Measurements from ENCODE around the gene FARP1.

FARP1 gene

DNA sequence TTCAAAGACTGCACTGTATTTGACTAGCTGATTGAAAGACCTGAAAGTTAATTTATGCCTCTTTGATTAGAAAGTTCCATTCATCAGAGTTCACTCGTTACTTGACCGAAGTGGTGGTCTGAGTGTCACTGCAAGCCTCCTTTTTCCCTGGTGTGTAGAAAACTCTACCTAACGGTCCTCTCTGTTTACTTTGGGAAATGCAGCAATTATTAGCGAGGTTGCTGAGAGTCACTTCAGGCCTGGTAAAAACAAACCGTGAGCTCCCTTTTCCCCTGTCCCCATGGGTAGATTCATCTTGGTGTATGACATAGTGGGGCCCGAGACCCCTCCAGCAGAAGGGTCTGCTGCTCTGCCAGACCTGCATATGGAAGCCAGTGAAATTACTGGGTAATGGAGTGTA is 161.0 kb downstream of the FARP1 start:
- no peaks in the 10 kb centered on the region for H3K27me3 ChIP-seq (replicated peaks in 2 of 5; ENCODE audit: control insufficient read depth in 4 of 5, insufficient read depth in 5 of 5, low read length in 4 of 5)
- no peaks in the 10 kb centered on the region for H3K4me1 ChIP-seq (ENCODE audit: control extremely low read depth in 1 of 4, control insufficient read depth in 4 of 4, insufficient read depth in 4 of 4, low read length in 3 of 4)
- no peaks in the 10 kb centered on the region for H3K36me3 ChIP-seq (ENCODE audit: control insufficient read depth in 4 of 4, insufficient read depth in 4 of 4, low read length in 3 of 4)
- WGBS (ENCODE audit: insufficient coverage), result 91% methylated on average over 2 of the region's 6 CpGs
- H3K27ac ChIP-seq (ENCODE audit: insufficient read depth in 1 of 2, low read depth in 1 of 2, low read length in 2 of 2, poor library complexity in 1 of 2, severe bottlenecking in 2 of 2), result no peak overlapping the region
- ChIA-PET POLR2A (no interaction called here), CTCF (no interaction called here)
- DNase-seq, result no peak
- no peaks in the 10 kb centered on the region for H3K9me3 ChIP-seq (ENCODE audit: control extremely low read depth in 1 of 5, control insufficient read depth in 4 of 5, insufficient read depth in 2 of 5, low read depth in 1 of 5, low read length in 4 of 5)
- H3K4me3 ChIP-seq (ENCODE audit: control insufficient read depth in 1 of 7, extremely low read depth in 1 of 7, insufficient read depth in 4 of 7, low read depth in 2 of 7, low read length in 6 of 7), result no peak overlapping the region

DNA sequence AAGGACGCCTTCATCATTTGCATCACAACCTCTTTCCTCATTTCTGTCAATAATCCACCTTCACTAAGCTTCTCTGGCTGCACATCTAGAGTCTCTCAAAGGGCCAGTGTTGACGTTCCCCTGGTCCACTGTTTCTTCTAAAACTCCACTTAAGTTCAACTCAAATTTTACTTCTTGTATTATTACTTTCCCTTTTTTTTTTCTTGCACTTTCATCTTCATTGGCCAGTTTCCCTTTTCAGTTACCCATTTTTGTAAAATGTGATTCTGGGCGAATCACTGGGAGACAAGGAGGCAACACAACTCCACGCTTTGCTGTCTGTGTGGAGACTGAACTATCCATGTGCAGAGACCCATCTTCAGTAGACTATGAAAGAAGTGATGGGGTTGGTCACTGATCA is 162.8 kb downstream of the FARP1 start:
- 93% methylated on average over 4 of the region's 4 CpGs for WGBS (ENCODE audit: insufficient coverage)
- no peaks in the 10 kb centered on the region for H3K9me3 ChIP-seq (ENCODE audit: control extremely low read depth in 1 of 5, control insufficient read depth in 4 of 5, insufficient read depth in 2 of 5, low read depth in 1 of 5, low read length in 4 of 5)
- no peaks in the 10 kb centered on the region for H3K4me1 ChIP-seq (ENCODE audit: control extremely low read depth in 1 of 4, control insufficient read depth in 4 of 4, insufficient read depth in 4 of 4, low read length in 3 of 4)
- no peaks in the 10 kb centered on the region for H3K36me3 ChIP-seq (ENCODE audit: control insufficient read depth in 4 of 4, insufficient read depth in 4 of 4, low read length in 3 of 4)
- no peak overlapping the region for H3K4me3 ChIP-seq (ENCODE audit: control insufficient read depth in 1 of 7, extremely low read depth in 1 of 7, insufficient read depth in 4 of 7, low read depth in 2 of 7, low read length in 6 of 7)
- CTCF ChIA-PET, result no interaction called here
- no peak overlapping the region for H3K27ac ChIP-seq (ENCODE audit: insufficient read depth in 1 of 2, low read depth in 1 of 2, low read length in 2 of 2, poor library complexity in 1 of 2, severe bottlenecking in 2 of 2)
- no peak for DNase-seq
- H3K27me3 ChIP-seq (replicated peaks in 2 of 5; ENCODE audit: control insufficient read depth in 4 of 5, insufficient read depth in 5 of 5, low read length in 4 of 5), result peaks cover 0 to 2% (median 0%) of the 10 kb centered on the region in 5 experiments
- POLR2A ChIA-PET, result no interaction called here

DNA sequence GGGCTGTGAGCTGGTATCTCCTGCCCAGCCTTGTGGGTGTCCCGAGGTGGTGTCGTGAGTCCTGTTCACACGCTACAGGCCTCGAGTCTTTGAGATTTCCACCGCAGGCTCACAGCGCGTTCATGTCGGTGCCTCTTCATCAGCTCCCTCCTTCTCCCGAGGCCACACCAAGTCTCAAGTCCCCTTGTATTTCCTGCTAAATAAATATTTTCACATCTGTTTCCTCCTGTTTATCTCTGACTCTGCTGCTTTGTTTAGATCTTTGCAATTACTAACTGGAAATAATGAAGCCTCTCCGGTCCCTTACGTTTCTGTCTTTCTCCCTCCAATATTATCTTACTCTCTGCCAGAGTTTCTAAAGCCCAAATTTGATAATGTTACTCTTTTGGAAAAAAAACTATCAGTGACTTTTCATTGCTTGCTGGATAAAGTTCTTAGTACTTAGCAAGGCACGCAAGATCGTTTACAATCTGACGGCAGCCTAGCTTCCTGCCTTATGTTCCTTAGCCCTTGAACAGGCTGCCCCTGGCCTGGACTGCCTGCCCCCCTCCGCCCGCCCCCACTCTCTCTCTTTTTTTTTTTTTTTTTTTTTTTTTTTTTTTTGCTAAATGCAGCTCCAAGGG is 164.7 kb downstream of the FARP1 start:
- POLR2A ChIA-PET, result no interaction called here
- DNase-seq, result no peak
- Histone ChIP-seq H3K27ac (ENCODE audit: insufficient read depth in 1 of 2, low read depth in 1 of 2, low read length in 2 of 2, poor library complexity in 1 of 2, severe bottlenecking in 2 of 2) (no peak overlapping the region), H3K4me3 (ENCODE audit: control insufficient read depth in 1 of 7, extremely low read depth in 1 of 7, insufficient read depth in 4 of 7, low read depth in 2 of 7, low read length in 6 of 7) (no peak overlapping the region), H3K27me3 (replicated peaks in 2 of 5; ENCODE audit: control insufficient read depth in 4 of 5, insufficient read depth in 5 of 5, low read length in 4 of 5) (peaks cover 0 to 2% (median 0%) of the 10 kb centered on the region in 5 experiments), H3K36me3 (ENCODE audit: control insufficient read depth in 4 of 4, insufficient read depth in 4 of 4, low read length in 3 of 4) (no peaks in the 10 kb centered on the region), H3K4me1 (ENCODE audit: control extremely low read depth in 1 of 4, control insufficient read depth in 4 of 4, insufficient read depth in 4 of 4, low read length in 3 of 4) (no peaks in the 10 kb centered on the region), H3K9me3 (ENCODE audit: control extremely low read depth in 1 of 5, control insufficient read depth in 4 of 5, insufficient read depth in 2 of 5, low read depth in 1 of 5, low read length in 4 of 5) (no peaks in the 10 kb centered on the region)
- CTCF ChIA-PET, result no interaction called here
- WGBS (ENCODE audit: insufficient coverage), result 68% methylated on average over 16 of the region's 16 CpGs

- CTCF ChIA-PET, result interaction anchor here (0.6 kb wide), 1 partner anchor 263 kb away, joined by 3 read pairs; no protein-coding TSS in a partner anchor
- Histone ChIP-seq H3K27me3 (replicated peaks in 2 of 5; ENCODE audit: control insufficient read depth in 4 of 5, insufficient read depth in 5 of 5, low read length in 4 of 5) (peaks cover 0 to 2% (median 0%) of the 10 kb centered on the region in 5 experiments), H3K9me3 (ENCODE audit: control extremely low read depth in 1 of 5, control insufficient read depth in 4 of 5, insufficient read depth in 2 of 5, low read depth in 1 of 5, low read length in 4 of 5) (no peaks in the 10 kb centered on the region), H3K36me3 (ENCODE audit: control insufficient read depth in 4 of 4, insufficient read depth in 4 of 4, low read length in 3 of 4) (no peaks in the 10 kb centered on the region), H3K27ac (ENCODE audit: insufficient read depth in 1 of 2, low read depth in 1 of 2, low read length in 2 of 2, poor library complexity in 1 of 2, severe bottlenecking in 2 of 2) (no peak overlapping the region), H3K4me1 (ENCODE audit: control extremely low read depth in 1 of 4, control insufficient read depth in 4 of 4, insufficient read depth in 4 of 4, low read length in 3 of 4) (no peaks in the 10 kb centered on the region), H3K4me3 (ENCODE audit: control insufficient read depth in 1 of 7, extremely low read depth in 1 of 7, insufficient read depth in 4 of 7, low read depth in 2 of 7, low read length in 6 of 7) (no peak overlapping the region)
- POLR2A ChIA-PET, result no interaction called here
- DNase-seq, result no peak
- 91% methylated on average over 15 of the region's 20 CpGs for WGBS (ENCODE audit: insufficient coverage)
Observed at GRCh38 chr13:98308086-98308911, 165.4 kb downstream of the FARP1 start.

DNA sequence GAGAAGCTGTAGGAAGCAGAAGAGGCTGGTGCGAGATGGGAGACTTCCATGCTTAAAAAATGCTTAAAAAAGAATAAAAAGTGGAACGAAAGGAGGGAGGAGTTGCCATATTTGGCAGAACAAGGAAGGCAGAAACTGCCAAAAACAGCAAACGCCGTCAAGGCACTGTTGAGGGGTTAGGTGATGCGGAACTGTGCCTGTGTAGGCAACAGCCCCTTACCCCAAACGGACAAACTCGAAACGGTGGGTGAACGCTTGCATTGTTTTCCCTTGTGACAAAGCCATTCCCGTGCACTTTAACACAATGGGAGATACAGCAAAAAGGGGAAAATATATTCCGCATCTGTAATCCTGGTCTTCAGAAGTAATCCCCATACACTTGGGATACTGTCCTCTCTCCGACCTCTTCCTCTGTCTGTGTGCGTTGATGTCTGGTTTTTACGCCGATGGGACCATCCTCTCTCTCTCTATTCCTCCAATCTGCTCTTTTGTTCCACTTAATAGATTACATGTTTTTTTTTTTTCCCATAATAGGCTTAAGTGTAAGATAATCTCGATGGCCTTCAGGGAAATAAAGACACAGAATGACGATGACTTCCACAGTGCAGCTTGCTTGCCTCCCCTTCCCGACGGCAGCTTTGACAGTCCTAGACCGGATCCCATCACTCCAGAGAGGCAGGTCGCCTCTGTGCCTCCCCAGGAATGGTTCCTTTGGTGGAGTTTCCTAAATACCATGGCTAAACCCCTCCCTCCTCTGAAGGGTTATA is 166.9 kb downstream of the FARP1 start:
- ChIA-PET CTCF (no interaction called here), POLR2A (no interaction called here)
- WGBS (ENCODE audit: insufficient coverage), result 92% methylated on average over 20 of the region's 21 CpGs

GRCh38 chr13:98310485-98311199 is 167.7 kb downstream of the FARP1 start:
- CTCF ChIA-PET, result no interaction called here
- Histone ChIP-seq H3K4me3 (ENCODE audit: control insufficient read depth in 1 of 7, extremely low read depth in 1 of 7, insufficient read depth in 4 of 7, low read depth in 2 of 7, low read length in 6 of 7) (no peak overlapping the region), H3K9me3 (ENCODE audit: control extremely low read depth in 1 of 5, control insufficient read depth in 4 of 5, insufficient read depth in 2 of 5, low read depth in 1 of 5, low read length in 4 of 5) (no peaks in the 10 kb centered on the region), H3K27me3 (replicated peaks in 2 of 5; ENCODE audit: control insufficient read depth in 4 of 5, insufficient read depth in 5 of 5, low read length in 4 of 5) (peaks cover 0 to 2% (median 0%) of the 10 kb centered on the region in 5 experiments), H3K27ac (ENCODE audit: insufficient read depth in 1 of 2, low read depth in 1 of 2, low read length in 2 of 2, poor library complexity in 1 of 2, severe bottlenecking in 2 of 2) (no peak overlapping the region), H3K4me1 (ENCODE audit: control extremely low read depth in 1 of 4, control insufficient read depth in 4 of 4, insufficient read depth in 4 of 4, low read length in 3 of 4) (no peaks in the 10 kb centered on the region), H3K36me3 (ENCODE audit: control insufficient read depth in 4 of 4, insufficient read depth in 4 of 4, low read length in 3 of 4) (no peaks in the 10 kb centered on the region)
- POLR2A ChIA-PET, result no interaction called here
- WGBS (ENCODE audit: insufficient coverage), result 60% methylated on average over 1 of the region's 2 CpGs
- no peak for DNase-seq

More for the DNA sequence above, 166.9 kb downstream of the FARP1 start:
- H3K4me1 ChIP-seq (ENCODE audit: control extremely low read depth in 1 of 4, control insufficient read depth in 4 of 4, insufficient read depth in 4 of 4, low read length in 3 of 4), result no peaks in the 10 kb centered on the region
- peaks cover 0 to 2% (median 0%) of the 10 kb centered on the region in 5 experiments for H3K27me3 ChIP-seq (replicated peaks in 2 of 5; ENCODE audit: control insufficient read depth in 4 of 5, insufficient read depth in 5 of 5, low read length in 4 of 5)
- no peak for DNase-seq
- H3K9me3 ChIP-seq (ENCODE audit: control extremely low read depth in 1 of 5, control insufficient read depth in 4 of 5, insufficient read depth in 2 of 5, low read depth in 1 of 5, low read length in 4 of 5), result no peaks in the 10 kb centered on the region
- H3K27ac ChIP-seq (ENCODE audit: insufficient read depth in 1 of 2, low read depth in 1 of 2, low read length in 2 of 2, poor library complexity in 1 of 2, severe bottlenecking in 2 of 2), result no peak overlapping the region
- H3K36me3 ChIP-seq (ENCODE audit: control insufficient read depth in 4 of 4, insufficient read depth in 4 of 4, low read length in 3 of 4), result no peaks in the 10 kb centered on the region
- H3K4me3 ChIP-seq (ENCODE audit: control insufficient read depth in 1 of 7, extremely low read depth in 1 of 7, insufficient read depth in 4 of 7, low read depth in 2 of 7, low read length in 6 of 7), result no peak overlapping the region
